Esophagus muscularis mucosa (tissue), 2 donors: ENCODE data around the gene NTM.

Experiments
- POLR2A ChIP-seq: fragments of 450-650 bp; IDR thresholded peaks from one replicate; pipeline ENCODE4 v1.6.1; 2017; ENCODE audit warnings: antibody characterized with exemption, moderate library complexity, mild to moderate bottlenecking, low read depth
- POLR2AphosphoS5 ChIP-seq, 2 donors: sonication (generic); formaldehyde crosslinking; IDR thresholded peaks; one replicate each; pipeline ENCODE4 v1.6.1; 2017; ENCODE audit warnings: antibody characterized with exemption in 2 of 2

DNA sequence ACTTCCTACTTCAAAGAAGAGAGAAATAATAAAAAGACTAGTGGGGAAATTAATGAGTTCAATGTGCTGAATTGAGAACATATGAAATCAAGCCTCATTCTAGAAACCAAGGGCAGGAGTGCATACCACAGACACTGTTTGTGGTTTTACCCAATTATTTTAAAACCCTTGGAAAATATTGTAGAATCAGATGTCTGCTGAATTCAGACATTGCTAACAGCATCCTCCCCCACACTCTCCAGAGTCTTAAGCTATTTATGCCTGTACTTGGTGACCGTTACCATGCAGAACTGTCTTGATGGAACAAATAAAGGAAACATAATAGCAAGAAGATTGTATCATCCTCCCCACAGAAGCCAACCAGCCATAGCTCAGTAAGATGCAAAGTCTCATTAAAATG, 850.1 kb downstream of the NTM start:
- TF ChIP-seq POLR2A (no peak), POLR2AphosphoS5 (IDR thresholded peaks at IDR 0.05) (no peak)
